PC-3 (cell line): ENCODE measurements around the gene TRMT61A. TPM values are rescaled to one million over a fixed set of nuclear protein-coding genes. Genes with fewer than 3 reads are reported as not detected.

Experiments
- ATAC-seq: fragments of 200-7000 bp; cut with Tn5 transposase; 2 replicates; pipeline ENCODE4 v1.9.1; 2020; ENCODE audit warnings: mild to moderate bottlenecking, moderate library complexity
- BruUV-seq: library from RNA; stranded (reverse); fragments of 400-500 nt; replicated peaks from 2 replicates; lab custom pipeline; 2021; lab: Mats Ljungman, UMichigan
- CTCF ChIA-PET: fragments of 300-600 bp; sonication (Branson Sonifier 250); formaldehyde crosslinking; loops from one replicate; lab custom pipeline; 2022; ENCODE audit warnings: antibody characterized with exemption; lab: Charles Lee
- POLR2A ChIA-PET: fragments of 300-600 bp; sonication (Branson Sonifier 250); formaldehyde crosslinking; loops from one replicate; lab custom pipeline; 2022; ENCODE audit warnings: antibody characterized with exemption; ENCODE audit not compliant: unreplicated experiment; lab: Charles Lee
- DNase-seq: peaks from one replicate; pipeline ENCODE4 v3.0.0-alpha.2; 2015
- H2AFZ ChIP-seq: fragments of 300-600 bp; sonication (generic); 2 replicates; pipeline ENCODE4 v1.6.0; 2016; ENCODE audit warnings: antibody characterized with exemption, low read length
- H3F3A ChIP-seq: fragments of 300-600 bp; sonication (generic); one replicate; pipeline ENCODE4 v1.6.0; 2017; ENCODE audit warnings: antibody characterized with exemption, low read length, control low read depth, mild to moderate bottlenecking; ENCODE audit not compliant: unreplicated experiment
- H3K27ac ChIP-seq: fragments of 300-600 bp; sonication (generic); 2 replicates; pipeline ENCODE4 v1.5.1; 2016; ENCODE audit warnings: mild to moderate bottlenecking, low read length
- H3K27me3 ChIP-seq: fragments of 300-600 bp; sonication (generic); 2 replicates; pipeline ENCODE4 v1.6.1; 2016; ENCODE audit warnings: low read length, mixed read lengths
- H3K36me3 ChIP-seq: fragments of 300-600 bp; sonication (generic); 2 replicates; pipeline ENCODE4 v1.6.1; 2016; ENCODE audit warnings: low read depth, mixed run types, low read length, mixed read lengths
- H3K4me1 ChIP-seq: fragments of 300-600 bp; sonication (generic); 2 replicates; pipeline ENCODE4 v1.5.1; 2016; ENCODE audit warnings: low read length; ENCODE audit not compliant: insufficient read depth
- H3K4me2 ChIP-seq: fragments of 300-600 bp; sonication (generic); 2 replicates; pipeline ENCODE4 v1.6.0; 2016; ENCODE audit warnings: low read length
- H3K4me3 ChIP-seq: fragments of 300-600 bp; sonication (generic); 2 replicates; pipeline ENCODE4 v1.5.1; 2016; ENCODE audit warnings: mild to moderate bottlenecking, low read length, mixed read lengths
- H3K79me2 ChIP-seq: fragments of 300-600 bp; sonication (generic); 2 replicates; pipeline ENCODE4 v1.6.1; 2017; ENCODE audit warnings: low read length, mixed read lengths
- H3K9ac ChIP-seq: fragments of 300-600 bp; sonication (generic); 2 replicates; pipeline ENCODE4 v1.6.0; 2016; ENCODE audit warnings: mild to moderate bottlenecking, low read length
- H3K9me2 ChIP-seq: fragments of 300-600 bp; sonication (generic); replicated peaks from 2 replicates; pipeline ENCODE4 v1.6.1; 2016; ENCODE audit warnings: mixed run types, low read length, mixed read lengths
- H3K9me3 ChIP-seq: fragments of 300-600 bp; sonication (generic); 2 replicates; pipeline ENCODE4 v1.6.1; 2016; ENCODE audit warnings: low read length, mixed read lengths
- H4K20me1 ChIP-seq: fragments of 300-600 bp; sonication (generic); 2 replicates; pipeline ENCODE4 v1.6.1; 2016; ENCODE audit warnings: low read length, mixed read lengths
- CTCF ChIP-seq: fragments of 300-600 bp; sonication (generic); conservative IDR thresholded peaks from 2 replicates; pipeline ENCODE4 v1.5.1; 2017; ENCODE audit warnings: antibody characterized with exemption, low read depth, mild to moderate bottlenecking, low read length
- EZH2 ChIP-seq: fragments of 300-600 bp; sonication (generic); IDR thresholded peaks from one replicate; pipeline ENCODE4 v1.6.1; 2017; ENCODE audit warnings: antibody characterized with exemption, mild to moderate bottlenecking, low read length; ENCODE audit not compliant: unreplicated experiment
- EZH2phosphoT487 ChIP-seq: fragments of 300-600 bp; sonication (generic); IDR thresholded peaks from 2 replicates; pipeline ENCODE4 v1.6.1; 2018; ENCODE audit warnings: mild to moderate bottlenecking, antibody characterized with exemption, low read length, borderline replicate concordance
- intact Hi-C: fragments of 100-400 bp; cut with micrococcal nuclease; formaldehyde crosslinking; loops from 2 replicates; pipeline ENCODE4 v1.9.0; 2023
- total RNA-seq: library from RNA; depleted of rRNA; stranded (reverse); fragments of >200 nt; gene quantifications from 2 replicates; pipeline ENCODE4 v1.2.3, GENCODE V29; 2014

TRMT61A gene
- total RNA-seq, 1 experiment from 2014 or later: 51.2 TPM

GRCh38 chr14:103538291-103539055 lies 9.5 kb downstream of the TRMT61A start:
- ChIA-PET CTCF (no interaction called here), POLR2A (interaction anchor here (0.5 to 0.6 kb wide), 2 partner anchors 96 to 119 kb away, joined by 3 read pairs; no protein-coding TSS in a partner anchor)
- Histone ChIP-seq H3K9ac (no peak overlapping the region), H4K20me1 (no peaks in the 10 kb centered on the region), H3K4me2 (no peak overlapping the region), H3F3A (no peaks in the 10 kb centered on the region), H3K27me3 (no peaks in the 10 kb centered on the region), H3K4me3 (no peak overlapping the region), H3K9me3 (no peaks in the 10 kb centered on the region), H3K36me3 (no peaks in the 10 kb centered on the region; the same call in 1 of the 2 replicates), H2AFZ (no peak overlapping the region), H3K4me1 (peaks cover 47% of the 10 kb centered on the region), H3K27ac (peak overlapping the region; percentile 96; the same call in 1 of the 2 replicates), H3K9me2 (no peaks in the 10 kb centered on the region), H3K79me2 (no peaks in the 10 kb centered on the region)
- TF ChIP-seq EZH2phosphoT487 (no peak), EZH2 (no peak), CTCF (no peak)
- intact Hi-C loops: no loop called here
- BruUV-seq: no TSS peak
- ATAC-seq (no peak), DNase-seq (no peak)

- Histone ChIP-seq H2AFZ (no peak overlapping the region), H3K79me2 (no peaks in the 10 kb centered on the region), H3K27ac (peak overlapping the region; percentile 96), H3K27me3 (no peaks in the 10 kb centered on the region), H3K9ac (no peak overlapping the region), H3K4me2 (peak overlapping the region; percentile 47), H3K9me3 (no peaks in the 10 kb centered on the region), H3K4me1 (peaks cover 47% of the 10 kb centered on the region), H3K36me3 (no peaks in the 10 kb centered on the region; the same call in 1 of the 2 replicates), H3K9me2 (no peaks in the 10 kb centered on the region), H3K4me3 (no peak overlapping the region), H4K20me1 (no peaks in the 10 kb centered on the region), H3F3A (no peaks in the 10 kb centered on the region)
- POLR2A ChIA-PET: interaction anchor here (0.6 kb wide), 1 partner anchor 119 kb away, joined by 3 read pairs; no protein-coding TSS in a partner anchor
- BruUV-seq: TSS peak; percentile 90
- DNase-seq (peak; percentile 34), ATAC-seq (no peak)
- TF ChIP-seq EZH2phosphoT487 (no peak), EZH2 (no peak), CTCF (no peak; the same call in 1 of the 2 replicates)
- intact Hi-C loops: no loop called here
- CTCF ChIA-PET: no interaction called here
Measured at GRCh38 chr14:103539056-103539825, 10.2 kb downstream of the TRMT61A start.
